Gastrocnemius medialis (tissue), 4 donors: ENCODE data around the gene MTARC1.

Experiments
- POLR2A ChIP-seq, 2 donors: fragments of 450-650 bp; IDR thresholded peaks; one replicate each; pipeline ENCODE4 v1.6.1; 2017; ENCODE audit warnings: antibody characterized with exemption in 2 of 2, mild to moderate bottlenecking in 2 of 2, moderate library complexity in 2 of 2
- TF ChIP-seq, protein P1 (sequence below), 5 experiments: fragments of 450-650 bp in 3 of 5; fragments of 200-600 bp in 2 of 5; sonication (generic) in 2 of 5; IDR thresholded peaks in 4 of 5; conservative IDR thresholded peaks in 1 of 5; 1 replicate in 4 of 5; 2 replicates in 1 of 5; pipeline ENCODE4 v1.5.1; 2016 to 2019; ENCODE audit warnings: antibody characterized with exemption in 5 of 5, mild to moderate bottlenecking in 3 of 5, moderate library complexity in 3 of 5

DNA sequence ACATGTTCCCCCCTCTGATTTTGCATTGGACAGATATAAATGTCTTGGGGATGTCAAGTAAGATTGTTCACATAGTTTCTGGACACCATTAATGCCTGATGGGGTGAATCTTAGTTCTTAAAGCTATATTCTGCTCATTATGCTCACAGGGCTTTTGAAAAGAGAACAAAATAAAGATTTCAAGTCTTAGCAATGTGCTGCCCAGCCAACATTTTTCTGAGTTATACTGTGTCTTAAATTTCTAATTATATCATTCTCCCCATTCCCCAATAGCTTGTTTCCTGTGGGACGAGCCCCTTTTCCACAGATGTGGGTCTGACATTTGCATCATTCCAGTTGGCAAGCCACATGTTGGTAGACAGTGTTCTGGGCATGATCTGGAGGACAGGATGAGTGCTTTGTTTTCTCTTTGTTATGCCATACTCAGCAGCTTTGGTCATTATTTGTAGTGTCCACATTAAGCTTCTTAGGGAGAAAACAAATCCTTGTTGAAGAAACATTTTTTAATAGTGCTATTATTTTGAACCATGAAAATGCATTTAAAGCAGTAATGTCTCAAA, 32.8 kb downstream of the MTARC1 start:
- TF ChIP-seq, protein P1, sequence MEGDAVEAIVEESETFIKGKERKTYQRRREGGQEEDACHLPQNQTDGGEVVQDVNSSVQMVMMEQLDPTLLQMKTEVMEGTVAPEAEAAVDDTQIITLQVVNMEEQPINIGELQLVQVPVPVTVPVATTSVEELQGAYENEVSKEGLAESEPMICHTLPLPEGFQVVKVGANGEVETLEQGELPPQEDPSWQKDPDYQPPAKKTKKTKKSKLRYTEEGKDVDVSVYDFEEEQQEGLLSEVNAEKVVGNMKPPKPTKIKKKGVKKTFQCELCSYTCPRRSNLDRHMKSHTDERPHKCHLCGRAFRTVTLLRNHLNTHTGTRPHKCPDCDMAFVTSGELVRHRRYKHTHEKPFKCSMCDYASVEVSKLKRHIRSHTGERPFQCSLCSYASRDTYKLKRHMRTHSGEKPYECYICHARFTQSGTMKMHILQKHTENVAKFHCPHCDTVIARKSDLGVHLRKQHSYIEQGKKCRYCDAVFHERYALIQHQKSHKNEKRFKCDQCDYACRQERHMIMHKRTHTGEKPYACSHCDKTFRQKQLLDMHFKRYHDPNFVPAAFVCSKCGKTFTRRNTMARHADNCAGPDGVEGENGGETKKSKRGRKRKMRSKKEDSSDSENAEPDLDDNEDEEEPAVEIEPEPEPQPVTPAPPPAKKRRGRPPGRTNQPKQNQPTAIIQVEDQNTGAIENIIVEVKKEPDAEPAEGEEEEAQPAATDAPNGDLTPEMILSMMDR (IDR thresholded peaks at IDR 0.05 in 4 of 5, conservative IDR thresholded peaks at IDR 0.05 in 1 of 5): no peak
- no peak for TF ChIP-seq POLR2A (IDR thresholded peaks at IDR 0.05)
